ENCODE results near the gene ZFYVE26.

ZFYVE26 gene

GRCh38 chr14:67773844-67774377, 42.5 kb downstream of the ZFYVE26 start:
- TF ChIP-seq POU6F1 (CRISPR knock-in tag; IDR thresholded peaks at IDR 0.05; ENCODE audit: borderline replicate concordance, low read depth) = no peak
- no peak for TF ChIP-seq CSDC2 (CRISPR knock-in tag; IDR thresholded peaks at IDR 0.05)
- no peak for TF ChIP-seq ZC3H10 (CRISPR knock-in tag; IDR thresholded peaks at IDR 0.05)
- TF ChIP-seq ZNF8 (CRISPR knock-in tag; IDR thresholded peaks at IDR 0.05) = no peak
- no peak for ATAC-seq

- no peak for TF ChIP-seq ESRRG (CRISPR knock-in tag; IDR thresholded peaks at IDR 0.05)
- TF ChIP-seq CREB5 (CRISPR knock-in tag; IDR thresholded peaks at IDR 0.05; ENCODE audit: low read depth) = no peak
- TF ChIP-seq GLIS3 (CRISPR knock-in tag; IDR thresholded peaks at IDR 0.05) = no peak
- no peak for TF ChIP-seq PPARA (CRISPR knock-in tag; IDR thresholded peaks at IDR 0.05; ENCODE audit: borderline replicate concordance)
- no peak for TF ChIP-seq TSHZ2 (CRISPR knock-in tag; IDR thresholded peaks at IDR 0.05)
- TF ChIP-seq PATZ1 (CRISPR knock-in tag; IDR thresholded peaks at IDR 0.05; ENCODE audit: borderline replicate concordance) = no peak
- TF ChIP-seq ZNF565 (CRISPR knock-in tag; conservative IDR thresholded peaks at IDR 0.05; ENCODE audit: low read depth) = no peak
- TF ChIP-seq ZC3H10 (CRISPR knock-in tag; IDR thresholded peaks at IDR 0.05) = no peak
- TF ChIP-seq POU6F1 (CRISPR knock-in tag; IDR thresholded peaks at IDR 0.05; ENCODE audit: borderline replicate concordance, low read depth) = no peak
- no peak for TF ChIP-seq TOX (CRISPR knock-in tag; IDR thresholded peaks at IDR 0.05; ENCODE audit: borderline replicate concordance)
- no peak for TF ChIP-seq CSRNP3 (CRISPR knock-in tag; IDR thresholded peaks at IDR 0.05)
- TF ChIP-seq ZNF70 (CRISPR knock-in tag; IDR thresholded peaks at IDR 0.05) = no peak
- no peak for TF ChIP-seq ZNF8 (CRISPR knock-in tag; IDR thresholded peaks at IDR 0.05)
- no peak for ATAC-seq
Observed at GRCh38 chr14:67768219-67768618, 48.2 kb downstream of the ZFYVE26 start.

- no peak for ATAC-seq
- TF ChIP-seq POU6F1 (CRISPR knock-in tag; IDR thresholded peaks at IDR 0.05; ENCODE audit: borderline replicate concordance, low read depth) = no peak
- no peak for TF ChIP-seq TOX (CRISPR knock-in tag; IDR thresholded peaks at IDR 0.05; ENCODE audit: borderline replicate concordance)
- TF ChIP-seq ARNTL (CRISPR knock-in tag; IDR thresholded peaks at IDR 0.05; ENCODE audit: borderline replicate concordance, low read depth) = no peak
- TF ChIP-seq ZNF8 (CRISPR knock-in tag; IDR thresholded peaks at IDR 0.05) = no peak
- no peak for TF ChIP-seq ZNF565 (CRISPR knock-in tag; conservative IDR thresholded peaks at IDR 0.05; ENCODE audit: low read depth)
- TF ChIP-seq CREB5 (CRISPR knock-in tag; IDR thresholded peaks at IDR 0.05; ENCODE audit: low read depth) = no peak
Observed at GRCh38 chr14:67766035-67766680, 50.2 kb downstream of the ZFYVE26 start.

Data from SK-N-SH treated with all-trans-retinoic acid at 6 μM for 48 hours (cell line).